HG03025 (cell line): Measurements from ENCODE around the gene XRCC3.
"Not testable (repeated sequence)": the region's sequence is repeated elsewhere in the genome, so short reads cannot be mapped to it uniquely, and the experiment has no call there.

Experiments
- ATAC-seq: cut with Tn5 transposase; IDR thresholded peaks from one replicate; pipeline ENCODE4 v1.9.1; 2021; ENCODE audit warnings: mild to moderate bottlenecking, moderate library complexity; ENCODE audit not compliant: unreplicated experiment, low FRiP score

The XRCC3 gene

GRCh38 chr14:103676881-103677675 lies 38.2 kb downstream of the XRCC3 start:
- no peak for ATAC-seq

GRCh38 chr14:103675957-103676356 lies 39.3 kb downstream of the XRCC3 start:
- no peak for ATAC-seq

- ATAC-seq, result no peak
Measured at GRCh38 chr14:103671911-103672310, 43.3 kb downstream of the XRCC3 start.

GRCh38 chr14:103669370-103669769 lies 45.9 kb downstream of the XRCC3 start:
- ATAC-seq, result no peak

- ATAC-seq, result no peak
Measured at GRCh38 chr14:103668117-103668516, 47.1 kb downstream of the XRCC3 start.

- no peak for ATAC-seq
Measured at GRCh38 chr14:103667671-103668070, 47.6 kb downstream of the XRCC3 start.

GRCh38 chr14:103663506-103663905 lies 51.7 kb downstream of the XRCC3 start:
- ATAC-seq, result no peak

- no peak for ATAC-seq
Measured at GRCh38 chr14:103662591-103662990, 52.7 kb downstream of the XRCC3 start.

- no peak for ATAC-seq
Measured at GRCh38 chr14:103662029-103662428, 53.2 kb downstream of the XRCC3 start.

- no peak for ATAC-seq
Measured at GRCh38 chr14:103659631-103660030, 55.6 kb downstream of the XRCC3 start.

- no peak for ATAC-seq
Measured at GRCh38 chr14:103657471-103657870, 57.8 kb downstream of the XRCC3 start.

GRCh38 chr14:103656756-103657133 lies 58.5 kb downstream of the XRCC3 start:
- no peak for ATAC-seq

GRCh38 chr14:103656031-103656755 lies 59.1 kb downstream of the XRCC3 start:
- no peak for ATAC-seq

- no peak for ATAC-seq
Measured at GRCh38 chr14:103654619-103655018, 60.6 kb downstream of the XRCC3 start.

GRCh38 chr14:103653805-103654204 lies 61.4 kb downstream of the XRCC3 start:
- ATAC-seq, result no peak

GRCh38 chr14:103653336-103653735 lies 61.9 kb downstream of the XRCC3 start:
- ATAC-seq, result not testable (repeated sequence)

GRCh38 chr14:103652806-103653205 lies 62.4 kb downstream of the XRCC3 start:
- no peak for ATAC-seq

GRCh38 chr14:103651585-103651984 lies 63.7 kb downstream of the XRCC3 start:
- ATAC-seq, result no peak

GRCh38 chr14:103650213-103650612 lies 65.0 kb downstream of the XRCC3 start:
- no peak for ATAC-seq

- ATAC-seq, result no peak
Measured at GRCh38 chr14:103649001-103649400, 66.2 kb downstream of the XRCC3 start.
